Measurements from ENCODE around the gene USP49.
"Not testable (repeated sequence)": the region's sequence is repeated elsewhere in the genome, so short reads cannot be mapped to it uniquely, and the experiment has no call there.

USP49 gene

DNA sequence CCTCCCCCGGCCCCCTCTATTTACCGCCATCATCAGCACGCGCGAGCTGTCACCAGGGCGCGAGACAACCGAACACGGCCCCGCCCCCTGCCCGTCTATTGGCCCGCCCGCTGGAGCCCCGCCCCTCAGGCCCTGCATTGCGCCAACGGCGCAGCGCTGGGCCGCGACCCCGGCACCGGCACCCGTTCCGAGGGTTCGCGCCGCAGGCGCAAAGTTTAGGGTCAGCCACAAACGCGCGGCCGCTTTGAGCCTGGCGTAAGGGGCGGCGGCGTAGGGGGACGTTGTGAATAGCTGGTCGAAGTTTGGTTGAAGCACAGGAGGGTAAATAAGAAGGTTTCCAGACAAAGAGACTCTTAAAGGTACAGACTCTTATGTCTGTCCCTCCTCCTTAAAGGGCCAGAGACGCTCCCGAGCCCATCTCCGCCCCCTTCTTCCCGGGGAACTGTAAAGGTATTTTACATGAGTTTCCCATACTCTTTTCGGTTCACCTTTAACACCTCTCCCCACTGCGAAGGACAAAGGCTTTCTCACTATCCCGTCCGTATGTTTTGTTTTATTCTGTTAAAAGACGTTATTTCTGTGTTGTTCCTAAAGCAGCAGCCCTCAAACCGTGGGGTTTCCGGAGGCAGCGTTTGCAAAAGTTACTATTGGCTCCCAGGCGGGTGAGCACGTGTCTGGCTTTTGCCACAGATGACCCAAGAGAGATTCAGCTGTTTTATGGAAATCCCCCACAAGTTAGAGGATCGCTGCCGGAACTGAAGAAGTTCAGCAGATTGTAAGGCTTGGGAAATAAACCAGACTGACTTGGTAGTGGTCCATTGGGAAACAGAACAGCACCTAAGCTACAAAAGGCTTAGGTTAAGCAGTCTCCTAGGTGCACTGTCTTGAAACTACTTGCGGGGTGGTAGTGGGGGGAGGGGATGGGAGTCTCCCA, at the start of gene USP49:
TSS of gene USP49 (minus strand) at position 76 of the 934 bp plus-strand sequence. CDS start 88,392 bp downstream, outside the sequence.
- peak; percentile 89 for DNase-seq

DNA sequence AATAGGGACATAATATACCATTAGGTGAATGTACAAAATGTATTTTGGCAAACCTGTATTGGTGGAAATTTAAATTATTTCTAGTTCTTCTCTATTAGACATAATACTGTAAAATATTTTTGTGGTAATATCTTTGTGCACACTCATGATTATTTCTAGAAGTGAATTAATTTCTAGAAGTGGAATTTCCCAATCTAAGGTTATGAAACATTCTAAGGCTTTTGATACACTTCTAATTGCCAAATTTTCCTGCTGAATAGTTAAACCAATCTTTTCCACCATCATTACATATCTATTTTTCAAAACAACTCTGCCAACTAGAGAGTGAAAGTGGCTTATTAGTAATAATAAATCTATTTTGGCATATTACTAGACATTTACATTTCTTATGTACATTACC, 48.3 kb upstream of the USP49 start:
- DNase-seq: no peak

DNA sequence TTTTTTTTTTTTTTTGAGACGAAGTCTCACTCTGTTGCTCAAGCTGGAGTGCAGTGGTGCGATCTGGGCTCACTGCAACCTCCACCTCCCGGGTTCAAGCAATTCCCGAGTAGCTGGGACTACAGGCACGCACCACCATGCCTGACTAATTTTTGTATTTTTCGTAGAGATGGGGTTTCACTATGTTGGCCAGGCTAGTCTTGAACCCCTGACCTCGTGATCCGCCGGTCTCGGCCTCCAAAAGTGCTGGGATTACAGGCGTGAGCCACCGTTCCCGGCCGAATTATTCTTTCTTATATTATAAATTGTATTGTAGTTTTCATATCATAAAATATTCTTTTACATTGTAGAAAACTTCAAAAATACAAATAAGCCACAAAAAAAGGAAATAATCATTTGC, 47.7 kb upstream of the USP49 start:
- DNase-seq: not testable (repeated sequence)

DNA sequence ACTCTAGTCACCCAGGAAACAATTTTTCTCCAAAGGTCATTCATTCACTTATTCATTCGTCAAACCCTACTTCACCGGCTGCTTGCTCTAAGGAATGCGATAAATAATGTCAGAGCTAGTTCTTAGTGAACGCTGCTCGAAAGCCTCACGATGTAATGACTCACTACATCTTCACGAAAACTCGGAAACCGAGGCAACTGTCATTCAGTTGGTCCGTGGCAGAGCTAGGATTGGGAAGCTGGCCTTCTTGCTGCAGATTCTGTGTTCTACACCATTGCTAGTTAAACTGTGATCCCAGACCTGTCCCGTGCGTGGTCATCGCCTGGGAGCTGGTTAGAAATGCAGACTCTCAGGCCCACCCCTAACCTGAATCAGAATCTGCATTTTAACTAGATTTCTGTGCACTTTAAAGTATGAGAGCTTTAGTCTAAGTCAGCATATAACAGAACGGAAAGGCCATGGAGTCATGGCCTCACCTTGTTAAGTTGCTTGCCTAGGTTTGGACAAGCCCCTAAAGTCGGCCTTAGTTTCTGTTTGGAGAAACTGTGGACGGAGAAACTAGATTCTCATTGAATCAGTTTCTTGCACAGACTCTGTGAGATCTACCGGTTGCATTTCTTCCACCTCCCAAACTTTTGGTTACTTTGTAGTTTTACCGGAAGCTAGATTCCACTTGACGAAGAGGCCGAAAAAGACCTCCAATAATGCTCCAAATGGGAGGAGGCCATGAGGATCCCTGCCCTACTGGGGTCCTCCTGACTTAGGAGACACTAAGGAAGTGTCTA, 47.1 kb upstream of the USP49 start:
- DNase-seq: no peak

DNA sequence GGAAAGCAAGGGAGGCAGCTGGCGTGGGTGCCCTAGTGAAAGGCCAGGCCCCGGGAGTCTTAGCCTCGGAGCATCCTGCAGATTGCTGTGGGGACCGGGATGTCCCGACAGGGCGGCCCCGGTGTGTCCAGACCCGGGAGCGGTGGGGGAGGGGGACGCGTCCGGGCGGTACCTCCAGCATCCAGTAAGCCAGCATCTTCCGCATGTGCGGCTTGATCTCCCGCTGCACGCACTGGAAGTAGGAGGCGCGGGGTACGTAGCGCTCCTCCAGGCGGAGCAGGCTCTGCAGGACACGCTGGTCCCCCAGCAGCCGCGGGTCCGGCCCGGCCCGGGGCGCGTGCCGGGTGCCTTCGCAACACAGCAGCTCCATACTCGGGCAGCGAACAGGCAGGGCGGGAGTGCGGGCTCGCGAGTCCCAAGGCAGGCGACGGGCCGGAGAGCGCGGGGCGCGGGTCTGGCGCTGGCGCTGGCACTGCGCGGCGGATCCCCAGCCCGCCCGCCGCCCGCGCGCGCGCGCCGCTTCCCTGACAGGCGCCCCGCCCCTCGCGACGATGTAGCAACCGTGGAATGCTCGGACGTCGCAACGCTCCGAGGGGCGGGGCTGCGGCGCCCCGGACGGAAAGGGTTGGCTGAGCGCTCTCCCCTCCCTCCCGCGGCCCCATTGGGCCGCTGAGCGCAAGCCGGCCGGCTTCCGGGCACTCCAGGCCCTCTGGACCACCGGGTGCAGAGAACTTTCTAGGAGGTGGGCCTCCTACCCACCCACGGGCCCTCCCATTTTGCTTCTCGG, 46.3 kb upstream of the USP49 start, which contains the start of gene CCND3:
TSS of gene CCND3 (minus strand) at position 529 of the 787 bp plus-strand sequence. CDS start at position 370, 159 bp downstream.
- DNase-seq: peak; percentile 83

DNA sequence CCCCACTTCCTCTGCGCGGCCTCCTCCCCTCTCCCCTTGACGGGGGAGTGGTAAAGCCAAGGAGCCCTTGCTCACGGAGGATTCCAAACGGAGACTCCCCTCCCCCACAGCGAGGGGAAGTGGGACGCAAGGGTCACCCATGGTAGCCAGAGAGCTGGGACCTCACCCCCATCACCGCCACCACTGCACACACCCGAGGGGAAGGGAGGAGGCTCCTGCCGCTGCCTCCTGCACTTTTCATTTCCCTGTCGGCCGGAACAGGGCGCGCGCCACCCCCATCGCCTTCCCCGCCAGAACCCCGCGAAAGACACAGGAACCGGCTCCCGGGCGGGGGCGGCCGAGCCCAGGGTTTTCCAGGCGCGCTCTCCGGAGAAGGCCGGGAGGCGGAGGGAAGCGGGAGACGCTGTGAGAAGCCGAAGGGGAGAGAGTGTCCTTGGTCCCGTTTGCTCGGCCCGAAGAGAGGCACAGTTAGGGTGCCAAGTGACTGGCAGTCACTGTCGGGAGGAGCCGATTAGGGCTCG, 45.6 kb upstream of the USP49 start:
- peak; percentile 56 for DNase-seq

DNA sequence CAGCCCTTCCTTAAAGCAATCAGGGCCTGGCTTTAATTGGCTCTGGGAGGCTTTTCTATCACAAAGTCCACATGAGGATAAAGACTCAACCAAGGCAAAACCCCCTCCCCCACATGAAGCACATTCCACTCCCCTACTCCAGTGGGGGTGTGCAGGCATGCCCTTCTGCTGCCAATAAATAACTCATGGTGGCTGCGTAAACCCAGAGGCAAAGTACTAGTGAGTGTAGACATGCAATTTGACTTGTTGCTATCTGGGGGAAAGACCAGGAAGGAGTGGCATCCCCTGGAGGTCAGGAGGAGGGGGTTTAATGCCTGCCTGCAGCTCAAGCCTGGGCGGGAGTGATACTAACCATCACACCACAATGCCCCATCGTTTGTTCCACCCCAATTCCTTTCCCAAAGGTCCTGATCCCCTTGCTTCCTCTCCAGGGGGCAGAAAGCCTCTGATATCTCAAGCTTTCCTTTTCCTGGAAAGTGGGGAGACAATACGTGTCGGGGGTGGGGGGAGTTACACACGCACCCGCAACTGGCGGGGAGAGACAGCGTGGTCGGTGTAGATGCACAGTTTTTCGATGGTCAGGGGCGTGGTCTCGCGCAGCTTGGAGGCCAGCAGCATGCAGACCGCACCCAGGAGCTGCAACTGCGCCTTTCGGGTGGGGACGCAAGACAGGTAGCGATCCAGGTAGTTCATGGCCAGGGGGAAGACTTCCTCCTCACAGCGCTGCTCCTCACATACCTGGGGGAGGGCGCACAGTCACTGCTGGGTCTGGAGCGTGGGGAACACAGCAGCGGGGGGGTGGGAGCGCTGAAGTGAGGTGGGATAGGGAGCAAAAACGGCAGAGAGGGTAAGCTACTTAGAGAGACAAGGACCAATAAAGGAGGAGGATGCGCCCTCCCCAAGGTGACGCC, 44.9 kb upstream of the USP49 start:
- no peak for DNase-seq

DNA sequence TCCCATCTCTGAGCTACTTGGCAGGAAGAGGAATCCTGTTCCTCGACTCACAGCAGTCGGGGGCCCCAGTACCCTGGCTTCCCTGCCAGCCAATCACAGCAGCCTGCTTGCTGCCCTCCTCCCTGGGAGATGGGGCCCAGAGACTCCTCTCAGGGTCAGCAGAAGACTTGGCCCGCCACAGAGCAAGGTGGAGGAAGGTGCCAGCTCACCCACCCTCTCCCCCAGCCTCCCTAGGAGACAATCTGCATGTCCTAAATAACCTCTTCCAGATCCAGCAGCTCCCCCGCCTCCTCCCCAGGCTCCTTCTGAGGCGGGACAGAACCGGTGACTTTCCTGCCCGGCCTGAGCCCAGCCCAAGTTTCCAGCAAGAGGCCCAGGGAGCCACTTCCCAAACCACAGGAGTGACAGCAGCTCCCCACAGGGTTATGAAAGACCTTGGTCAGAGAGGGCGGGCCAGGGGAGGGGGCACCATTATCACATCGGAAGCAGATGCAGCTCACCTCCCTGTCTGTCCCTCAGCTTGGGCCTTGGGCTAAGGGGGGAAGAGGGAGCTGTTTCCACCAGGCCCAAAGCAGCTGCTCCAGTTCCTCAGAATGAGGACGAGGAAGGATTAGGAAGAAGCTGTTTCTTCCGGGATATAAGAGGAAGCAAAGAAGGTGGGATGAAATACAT, 44.1 kb upstream of the USP49 start:
- DNase-seq: peak; percentile 29

DNA sequence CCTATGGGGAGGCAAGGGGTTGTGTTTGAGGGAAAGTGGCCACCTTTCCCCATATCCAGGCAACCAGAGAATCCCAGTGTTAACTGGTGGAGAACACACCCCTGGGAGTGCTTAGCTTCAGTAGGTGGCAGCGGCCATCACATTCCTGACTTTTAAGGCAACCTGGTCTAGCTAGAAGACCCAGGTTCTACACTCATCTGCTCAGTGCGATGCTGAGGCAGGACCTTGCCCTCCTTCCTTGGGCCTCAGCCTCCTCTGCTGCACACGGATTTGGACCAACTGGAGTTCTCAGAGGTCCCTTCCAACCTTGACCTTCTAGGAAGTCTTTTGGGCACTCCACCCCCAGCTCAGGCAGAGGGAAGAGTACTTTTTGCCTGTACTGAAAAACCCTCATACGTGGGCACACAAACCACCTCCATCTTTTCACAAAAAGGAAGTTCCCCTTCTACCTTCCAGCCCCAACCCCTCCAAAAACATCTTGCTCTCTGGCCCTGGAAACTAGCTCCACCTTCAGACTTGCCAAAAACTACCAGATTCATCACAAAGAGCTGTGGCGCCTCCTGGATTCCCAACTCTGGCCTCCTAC, 43.5 kb upstream of the USP49 start:
- DNase-seq: no peak

DNA sequence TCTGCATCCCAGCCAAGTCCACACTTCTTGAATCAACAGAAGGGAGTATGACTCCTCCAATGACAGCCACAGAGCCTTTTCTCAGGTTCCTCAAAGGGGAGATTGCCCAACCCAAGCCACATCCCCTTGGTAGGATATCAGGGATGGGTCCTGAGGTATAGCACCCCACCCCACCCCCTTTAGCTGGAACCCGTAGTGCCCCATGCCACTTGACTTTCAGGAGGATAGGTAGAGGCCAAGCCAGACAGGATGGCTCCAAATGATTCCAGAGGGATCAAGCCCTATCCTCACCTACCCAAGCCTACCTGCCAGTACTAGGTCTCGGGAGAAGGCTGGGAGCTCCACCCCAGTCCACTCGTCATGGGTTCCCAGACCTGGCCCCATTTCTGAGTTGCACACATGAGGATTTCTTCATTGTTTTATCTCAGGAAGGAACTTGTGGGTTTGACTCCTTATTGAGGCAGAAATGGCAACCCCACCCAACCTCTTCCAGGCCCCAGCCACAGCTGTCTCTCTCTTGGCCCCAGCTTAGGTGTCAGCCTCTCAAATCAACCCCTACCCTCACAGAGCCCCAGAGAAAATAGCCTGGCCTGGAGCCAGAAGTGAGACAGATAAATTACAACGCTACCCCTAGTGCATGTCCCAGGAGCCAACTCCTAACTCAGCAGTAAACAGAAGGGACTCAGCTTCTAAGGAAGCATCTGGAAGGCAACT, 42.8 kb upstream of the USP49 start:
- peak; percentile 70 for DNase-seq

DNA sequence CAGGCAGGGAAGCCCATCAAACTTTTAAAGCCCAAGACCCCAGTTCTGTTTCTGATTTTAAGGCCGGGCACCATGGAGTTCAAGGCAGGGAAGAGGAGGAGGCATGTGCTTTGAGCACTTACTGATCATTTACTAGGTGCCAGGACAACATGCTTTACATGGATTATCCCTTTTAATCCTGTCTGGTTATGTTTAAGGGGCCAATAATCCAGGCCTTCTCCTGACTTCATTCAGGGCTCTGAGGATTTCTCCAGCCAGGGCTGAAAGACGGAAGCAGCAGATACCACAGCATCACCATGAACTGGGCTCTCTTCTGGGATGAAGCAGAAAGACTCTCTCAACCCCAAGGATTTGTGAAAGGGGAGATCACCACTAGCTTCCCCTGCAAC, 42.3 kb upstream of the USP49 start:
- DNase-seq: no peak

DNA sequence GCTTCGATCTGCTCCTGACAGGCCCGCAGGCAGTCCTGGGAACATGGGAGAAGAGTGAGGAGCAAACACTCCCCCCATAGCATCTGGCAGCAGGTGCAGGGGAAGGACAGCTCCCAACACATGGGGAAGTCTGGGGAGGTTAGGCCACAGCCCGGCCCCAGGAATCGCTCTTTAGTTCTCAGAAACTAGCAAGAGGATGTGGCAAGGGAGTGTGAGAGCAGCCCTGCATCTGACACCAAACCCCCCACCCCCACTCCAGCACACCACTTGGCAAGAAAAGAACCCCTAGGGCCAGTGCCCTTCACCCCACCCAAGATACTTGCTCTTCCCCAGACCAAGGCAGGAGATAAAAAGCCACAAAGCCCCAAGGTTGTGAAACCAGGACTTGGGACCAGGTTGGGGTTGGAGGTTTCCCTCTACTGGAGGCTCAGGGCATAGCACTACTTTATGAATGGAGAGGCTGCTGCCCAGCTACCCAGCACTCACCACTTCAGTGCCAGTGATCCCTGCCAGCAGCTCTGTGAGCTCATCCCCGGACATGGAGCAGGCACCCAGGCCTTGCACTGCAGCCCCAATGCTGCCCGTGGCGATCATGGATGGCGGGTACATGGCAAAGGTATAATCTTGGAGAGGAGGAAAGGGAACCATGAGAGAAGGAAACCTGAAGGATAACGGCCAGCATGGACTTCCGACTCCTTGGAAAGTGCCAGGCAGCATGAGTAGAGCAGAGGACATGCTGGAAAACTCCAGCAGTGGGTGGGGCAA, 41.1 kb upstream of the USP49 start:
- DNase-seq: peak; percentile 91

DNA sequence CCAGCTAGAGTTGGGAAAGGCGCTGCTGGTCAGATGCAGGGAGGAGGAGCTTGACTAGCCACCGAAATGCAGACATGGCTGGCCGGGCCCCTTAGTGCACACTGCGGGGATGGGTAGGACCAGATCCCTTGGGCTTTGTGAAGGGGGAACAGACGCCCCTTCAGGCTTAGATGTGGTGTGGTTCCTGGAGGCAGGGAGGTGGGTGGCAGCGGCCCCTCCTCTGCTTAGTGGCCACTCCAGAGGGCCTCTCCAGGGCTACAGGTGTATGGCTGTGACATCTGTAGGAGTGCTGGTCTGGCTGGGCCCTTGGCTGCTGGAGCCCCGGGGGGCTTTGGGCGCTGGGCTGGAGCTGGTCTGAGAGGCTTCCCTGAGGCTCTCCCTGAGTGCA, 40.5 kb upstream of the USP49 start:
- no peak for DNase-seq

DNA sequence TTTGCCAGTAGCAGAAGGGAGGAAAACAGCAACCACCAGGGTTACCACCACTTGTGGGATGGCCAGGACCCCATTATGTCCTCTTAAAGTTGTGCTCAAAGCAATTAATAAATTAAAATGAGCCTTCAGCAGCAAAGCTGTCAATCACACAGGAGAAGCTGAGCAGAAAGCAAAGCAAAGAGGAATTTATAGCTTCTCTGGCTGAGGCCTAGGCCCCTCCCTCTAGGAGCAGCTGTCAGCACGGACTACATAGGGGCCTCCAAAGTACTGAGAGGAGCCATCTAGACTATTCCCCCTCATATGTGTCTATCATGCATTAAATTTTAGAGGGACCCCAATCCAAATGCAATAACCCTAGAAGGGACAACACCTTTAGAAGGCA, 40.0 kb upstream of the USP49 start:
- no peak for DNase-seq

DNA sequence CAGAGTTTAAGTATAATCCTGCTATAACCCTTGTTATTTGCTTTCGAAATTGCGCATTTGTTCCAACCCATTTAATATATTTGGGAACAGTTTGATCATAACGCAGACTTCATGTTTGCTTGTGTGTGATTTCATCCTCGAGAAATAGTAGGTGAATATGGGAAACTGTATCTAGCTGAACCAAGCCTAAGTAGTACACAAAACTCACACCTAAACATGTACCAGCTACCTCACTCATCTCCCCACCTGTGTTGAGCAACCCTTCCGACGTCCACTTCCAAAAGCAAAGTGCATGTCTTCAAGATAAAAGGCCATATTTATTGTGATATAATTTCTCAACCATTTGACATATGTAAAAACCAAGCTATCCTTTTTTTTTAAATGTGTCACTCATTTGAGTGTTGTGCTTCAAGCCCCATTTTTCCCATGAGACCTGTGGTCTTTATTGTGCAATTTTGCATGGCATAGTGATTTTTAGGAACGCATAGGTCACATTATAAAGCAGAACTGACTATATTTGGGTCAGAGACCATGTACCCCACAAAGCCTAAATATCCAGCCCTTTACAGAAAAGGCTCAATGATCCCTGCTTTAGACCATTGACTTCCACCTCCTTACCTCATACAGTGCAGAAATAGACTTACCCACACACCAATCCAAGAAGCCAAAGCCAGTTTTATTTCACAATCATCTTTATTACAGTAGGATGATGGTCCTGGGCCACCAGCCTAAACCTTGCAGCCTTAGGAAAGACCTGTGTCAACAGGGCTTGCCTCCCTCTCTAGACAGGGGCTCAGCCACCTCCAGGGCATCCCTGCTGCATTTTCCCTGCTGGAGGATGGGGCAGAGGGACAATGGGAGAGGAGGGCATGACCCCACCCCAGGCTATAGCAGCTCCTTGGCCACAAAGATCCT, 39.4 kb upstream of the USP49 start:
- no peak for DNase-seq

DNA sequence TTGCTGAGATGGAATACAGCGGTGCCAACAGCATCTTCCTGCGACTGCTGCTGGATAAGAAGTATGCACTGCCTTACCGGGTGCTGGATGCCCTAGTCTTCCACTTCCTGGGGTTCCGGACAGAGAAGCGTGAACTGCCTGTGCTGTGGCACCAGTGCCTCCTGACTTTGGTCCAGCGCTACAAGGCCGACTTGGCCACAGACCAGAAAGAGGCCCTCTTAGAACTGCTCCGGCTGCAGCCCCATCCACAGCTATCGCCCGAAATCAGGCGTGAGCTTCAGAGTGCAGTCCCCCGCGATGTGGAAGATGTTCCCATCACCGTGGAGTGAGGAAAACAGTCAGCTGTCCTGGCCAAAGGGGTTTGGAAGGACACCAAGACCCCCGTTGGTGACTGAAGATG, 37.2 kb upstream of the USP49 start:
- DNase-seq: no peak

DNA sequence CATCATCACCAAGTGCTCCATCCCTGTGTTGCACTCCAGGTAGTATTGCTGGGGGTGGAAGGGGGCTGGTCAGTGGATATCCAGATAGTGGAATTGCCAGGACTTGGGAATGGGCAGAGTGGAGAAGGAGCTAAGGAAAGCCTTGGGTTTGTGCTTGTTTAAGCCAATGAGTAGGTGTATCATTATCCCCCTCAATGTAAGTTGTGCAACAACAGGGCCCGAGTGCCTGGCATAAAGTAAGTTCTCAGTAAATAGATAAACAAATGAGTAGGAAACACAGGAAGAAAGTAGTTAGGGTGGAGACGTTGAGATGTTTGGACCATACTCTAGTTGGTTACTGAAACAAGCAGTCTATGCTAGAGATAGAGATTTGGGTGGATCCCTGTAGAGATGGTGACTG, 36.6 kb upstream of the USP49 start:
- DNase-seq: no peak

DNA sequence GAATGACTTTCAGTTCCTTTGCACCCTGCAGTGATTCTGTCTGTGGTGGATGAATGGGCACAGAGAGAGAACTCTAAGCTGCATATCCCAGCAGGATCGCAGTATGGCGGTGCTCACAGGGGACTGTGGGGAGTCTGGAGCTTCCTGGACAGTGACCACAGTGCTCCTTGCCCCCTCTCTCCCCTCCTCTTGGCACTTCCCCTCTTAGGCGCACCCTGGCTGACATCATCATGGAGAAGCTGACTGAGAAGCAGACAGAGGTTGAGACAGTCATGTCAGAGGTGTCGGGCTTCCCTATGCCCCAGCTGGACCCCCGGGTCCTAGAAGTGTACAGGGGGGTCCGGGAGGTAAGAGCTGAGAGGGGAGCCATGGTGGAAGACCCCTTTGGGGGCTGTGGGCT, 34.7 kb upstream of the USP49 start:
- DNase-seq: no peak
